ENCODE measurements around the gene EHD1. TPM values are rescaled to one million over a fixed set of nuclear protein-coding genes. Genes with fewer than 3 reads are reported as not detected.

Gene EHD1
- total and polyA plus RNA-seq, 2 of the 4 experiments (the other 2 are of a cell fraction), result 107 to 209 TPM

GRCh38 chr11:64831411-64831891, 47.0 kb downstream of the EHD1 start:
- Histone ChIP-seq H3K9me3 (ENCODE audit: control insufficient read depth, insufficient read depth, low read length) (no peaks in the 10 kb centered on the region), H3K27ac (ENCODE audit: insufficient read depth, low read length) (no peak overlapping the region), H3K27me3 (ENCODE audit: control insufficient read depth, insufficient read depth, low read length) (peaks cover 16% of the 10 kb centered on the region; the same call in 1 of the 2 replicates), H4K5ac (ENCODE audit: low read depth, low read length) (no peak overlapping the region), H4K8ac (ENCODE audit: low read depth in 2 of 2, low read length in 2 of 2) (no peak overlapping the region), H3K4me3 (ENCODE audit: insufficient read depth, low read depth, low read length) (no peak overlapping the region), H2BK120ac (ENCODE audit: low read depth, low read length) (no peak overlapping the region), H3K56ac (ENCODE audit: extremely low read depth, insufficient read depth, low read length) (no peak overlapping the region), H3K18ac (ENCODE audit: low read depth, low read length) (no peak overlapping the region), H3K23ac (ENCODE audit: low read depth, low read length) (no peak overlapping the region), H3K14ac (replicated peaks; ENCODE audit: low read depth, low read length) (no peak overlapping the region), H3K4ac (ENCODE audit: low read depth, low read length) (no peak overlapping the region), H3K4me2 (ENCODE audit: low read depth, low read length) (no peak overlapping the region), H3K36me3 (ENCODE audit: control insufficient read depth, insufficient read depth, low read length) (no peaks in the 10 kb centered on the region), H4K20me1 (ENCODE audit: insufficient read depth, low read length) (no peaks in the 10 kb centered on the region), H2AK9ac (replicated peaks; ENCODE audit: low read depth, low read length, poor library complexity) (no peak overlapping the region), H2BK15ac (ENCODE audit: low read depth, low read length) (no peak overlapping the region), H4K91ac (ENCODE audit: insufficient read depth, low read depth, low read length) (no peak overlapping the region), H3K9ac (ENCODE audit: low read depth, low read length) (no peak overlapping the region), H2BK20ac (ENCODE audit: low read depth, low read length) (no peak overlapping the region), H2BK5ac (ENCODE audit: low read depth, low read length, poor library complexity, severe bottlenecking) (no peak overlapping the region), H3K4me1 (ENCODE audit: control insufficient read depth, insufficient read depth, low read length) (no peaks in the 10 kb centered on the region), H2AFZ (replicated peaks; ENCODE audit: low read length, poor library complexity) (no peak overlapping the region), H3K79me1 (ENCODE audit: low read depth in 1 of 2, low read length in 2 of 2) (no peaks in the 10 kb centered on the region), H3K9me1 (ENCODE audit: insufficient read depth, low read length) (no peaks in the 10 kb centered on the region), H2AK5ac (ENCODE audit: low read depth, low read length) (no peak overlapping the region)
- DNase-seq (no peak), ATAC-seq (ENCODE audit: low read depth) (no peak)
- 53% methylated on average over 21 of the region's 24 CpGs; no CpG with 5 or more reads in 1 of the 2 experiments for WGBS, 2 experiments (ENCODE audit: extremely low coverage in 2 of 2, insufficient read length in 1 of 2)
- intact Hi-C loops (cut with micrococcal nuclease) (no loop called here), in situ Hi-C loops (cut with MboI; ENCODE audit: low sequenced_read_pairs) (no loop called here), dilution Hi-C loops (cut with HindIII; ENCODE audit: low sequenced_read_pairs, unreplicated experiment) (no loop called here)
- no TSS peak for BruUV-seq (replicated peaks)
- CTCF ChIA-PET, result no interaction called here
- POLR2A ChIA-PET (ENCODE audit: unreplicated experiment), result no interaction called here
- TF ChIP-seq NFE2L2 (IDR thresholded peaks at IDR 0.05; ENCODE audit: low read depth, low read length) (no peak), CEBPB (IDR thresholded peaks at IDR 0.05; ENCODE audit: low read depth, low read length) (no peak), POLR2A (IDR thresholded peaks at IDR 0.05; ENCODE audit: low read depth, low read length) (no peak), BHLHE40 (IDR thresholded peaks at IDR 0.05; ENCODE audit: low read depth, low read length) (no peak), ELK1 (IDR thresholded peaks at IDR 0.05; ENCODE audit: borderline replicate concordance, low read depth, low read length) (no peak), MXI1 (IDR thresholded peaks at IDR 0.05; ENCODE audit: borderline replicate concordance, low read depth, low read length) (no peak), MAFK (IDR thresholded peaks at IDR 0.05; ENCODE audit: low read depth, low read length) (no peak), USF2 (IDR thresholded peaks at IDR 0.05; ENCODE audit: low read depth, low read length) (no peak), FOS (IDR thresholded peaks at IDR 0.05; ENCODE audit: low read depth, low read length) (no peak), SMC3 (IDR thresholded peaks at IDR 0.05; ENCODE audit: low read depth, low read length) (no peak)

All from IMR-90 (cell line).